BLaER1 treated with 17β-estradiol and CSF1 and Interleukin-3, amounts not matched to agents 10 nM and 100 nM (cell line): Measurements from ENCODE around the gene TBRG4.

ENCODE experiments used
- H3K27ac ChIP-seq, 11 experiments: shearing (Covaris generic); formaldehyde crosslinking; 2 replicates each; pipeline ENCODE4 v1.8.1; 2022
- H3K27me3 ChIP-seq, 11 experiments: shearing (Covaris generic); formaldehyde crosslinking; 2 replicates each; pipeline ENCODE4 v1.8.1; 2022
- H3K36me3 ChIP-seq, 11 experiments: shearing (Covaris generic); formaldehyde crosslinking; 2 replicates each; pipeline ENCODE4 v1.8.1; 2022
- H3K4me1 ChIP-seq, 10 experiments: shearing (Covaris generic); formaldehyde crosslinking; 2 replicates each; pipeline ENCODE4 v1.8.1; 2022
- H3K4me2 ChIP-seq, 11 experiments: shearing (Covaris generic); formaldehyde crosslinking; 2 replicates each; pipeline ENCODE4 v1.8.1; 2022
- H3K4me3 ChIP-seq, 10 experiments: shearing (Covaris generic); formaldehyde crosslinking; 2 replicates each; pipeline ENCODE4 v1.8.1; 2022
- H3K9ac ChIP-seq, 11 experiments: shearing (Covaris generic); formaldehyde crosslinking; 2 replicates each; pipeline ENCODE4 v1.8.1; 2022
- H3K9me3 ChIP-seq, 11 experiments: shearing (Covaris generic); formaldehyde crosslinking; replicated peaks in 1 of 11; 2 replicates each; pipeline ENCODE4 v1.8.1; 2022
- H4K20me1 ChIP-seq, 11 experiments: shearing (Covaris generic); formaldehyde crosslinking; 2 replicates each; pipeline ENCODE4 v1.8.1; 2022
- Cebpa-rat ChIP-seq, 11 experiments: shearing (Covaris generic); IDR thresholded peaks; 2 replicates each; pipeline ENCODE4 v1.8.1; 2022

The TBRG4 gene

GRCh38 chr7:45067582-45067981 is 43.9 kb downstream of the TBRG4 start:
- Histone ChIP-seq H3K27ac (no peak overlapping the region), H3K4me1 (peaks cover 0 to 35% (median 15%) of the 10 kb centered on the region in 10 experiments; a peak in 14 of 20 replicates), H3K4me3 (no peak overlapping the region), H3K9ac (no peak overlapping the region), H3K36me3 (peaks cover 92 to 100% (median 99%) of the 10 kb centered on the region in 11 experiments), H3K27me3 (no peaks in the 10 kb centered on the region), H3K9me3 (no peaks in the 10 kb centered on the region), H4K20me1 (peaks cover 9 to 100% (median 83%) of the 10 kb centered on the region in 11 experiments; a peak in 18 of 22 replicates), H3K4me2 (no peak overlapping the region)
- no peak for TF ChIP-seq Cebpa-rat (IDR thresholded peaks at IDR 0.05)

DNA sequence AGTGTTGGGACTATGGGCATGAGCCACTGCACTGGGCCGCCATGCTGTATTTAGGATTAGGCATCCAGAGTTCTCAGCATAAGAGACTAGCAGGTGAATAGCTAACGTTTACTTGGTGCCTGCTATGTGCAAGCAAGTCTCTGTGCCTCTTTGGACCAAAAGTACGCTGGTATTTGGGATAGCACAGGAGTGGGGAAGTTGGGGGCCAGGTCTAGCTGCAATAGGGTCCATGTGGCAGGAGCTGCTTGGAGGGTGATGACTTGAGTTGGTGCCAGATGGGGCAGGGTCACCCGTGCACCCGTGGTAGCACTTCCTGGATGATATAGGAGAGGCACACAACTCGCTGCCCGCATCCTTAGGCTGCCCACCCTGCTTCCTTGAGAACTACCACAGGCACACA is 45.1 kb downstream of the TBRG4 start:
- Histone ChIP-seq H3K27ac (no peak overlapping the region), H3K36me3 (peaks cover 83 to 100% (median 98%) of the 10 kb centered on the region in 11 experiments), H3K4me3 (no peak overlapping the region), H3K27me3 (no peaks in the 10 kb centered on the region), H3K4me1 (peaks cover 0 to 38% (median 15%) of the 10 kb centered on the region in 10 experiments; a peak in 14 of 20 replicates), H3K9ac (no peak overlapping the region), H3K9me3 (no peaks in the 10 kb centered on the region), H4K20me1 (peaks cover 10 to 100% (median 82%) of the 10 kb centered on the region in 11 experiments; a peak in 19 of 22 replicates), H3K4me2 (no peak overlapping the region)
- TF ChIP-seq Cebpa-rat (IDR thresholded peaks at IDR 0.05): no peak

DNA sequence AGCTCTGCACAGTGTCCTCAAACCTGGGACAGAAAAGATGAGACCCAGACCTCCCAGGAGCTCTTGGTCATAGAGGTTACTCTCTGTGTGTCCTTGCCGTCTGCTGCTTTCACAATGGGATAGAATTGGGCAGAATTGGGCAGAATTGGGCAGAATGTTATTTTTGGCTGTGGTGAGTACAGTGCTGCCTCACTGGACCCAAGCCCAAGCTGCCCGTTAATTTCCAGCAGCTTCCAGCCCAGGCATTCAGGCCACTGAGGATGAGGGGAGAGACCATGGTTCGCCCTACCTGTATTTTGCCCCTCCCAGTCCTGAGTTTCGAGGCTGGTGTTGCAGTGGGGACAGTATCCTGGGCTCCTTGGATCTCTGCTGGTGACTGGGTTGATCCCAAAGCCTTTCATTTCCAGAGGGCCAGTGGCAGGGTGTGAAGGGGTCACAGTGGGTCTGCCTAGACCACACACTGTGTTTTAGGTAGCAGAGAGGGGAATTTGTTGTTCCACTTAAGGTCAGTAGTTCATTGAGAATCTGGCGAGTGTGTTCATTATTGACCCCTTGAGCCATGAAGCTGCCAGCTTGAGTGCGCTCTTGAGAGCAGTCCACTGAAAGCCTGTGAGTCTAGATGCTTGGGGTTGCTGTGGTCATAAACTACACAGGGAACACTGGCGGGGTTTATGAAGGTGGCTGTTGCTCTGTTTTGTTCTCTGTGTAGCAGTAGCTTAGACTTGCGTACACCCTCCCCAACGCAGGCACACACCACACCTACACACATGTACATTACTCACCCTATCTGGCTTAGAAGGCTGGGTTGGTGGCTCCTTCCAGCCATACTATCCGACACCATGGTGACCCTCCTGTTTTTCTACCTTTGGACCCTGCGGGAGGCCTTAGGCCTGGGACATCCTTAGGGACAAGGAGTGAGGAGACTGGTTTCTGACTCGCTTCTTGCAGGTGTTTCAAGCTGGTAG is 46.2 kb downstream of the TBRG4 start:
- Histone ChIP-seq H3K27me3 (no peaks in the 10 kb centered on the region), H3K9ac (no peak overlapping the region), H3K4me3 (no peak overlapping the region), H3K4me1 (peaks cover 0 to 34% (median 13%) of the 10 kb centered on the region in 10 experiments; a peak in 13 of 20 replicates), H4K20me1 (peaks cover 21 to 100% (median 90%) of the 10 kb centered on the region in 11 experiments; a peak in 20 of 22 replicates), H3K36me3 (peaks cover 76 to 100% (median 93%) of the 10 kb centered on the region in 11 experiments), H3K27ac (no peak overlapping the region; a peak in 1 of 22 replicates), H3K4me2 (no peak overlapping the region), H3K9me3 (no peaks in the 10 kb centered on the region)
- no peak for TF ChIP-seq Cebpa-rat (IDR thresholded peaks at IDR 0.05)

- TF ChIP-seq Cebpa-rat (IDR thresholded peaks at IDR 0.05): no peak
- H3K27me3 ChIP-seq: no peaks in the 10 kb centered on the region
These were observed 47.3 kb downstream of the TBRG4 start for GRCh38 chr7:45064047-45064725.

DNA sequence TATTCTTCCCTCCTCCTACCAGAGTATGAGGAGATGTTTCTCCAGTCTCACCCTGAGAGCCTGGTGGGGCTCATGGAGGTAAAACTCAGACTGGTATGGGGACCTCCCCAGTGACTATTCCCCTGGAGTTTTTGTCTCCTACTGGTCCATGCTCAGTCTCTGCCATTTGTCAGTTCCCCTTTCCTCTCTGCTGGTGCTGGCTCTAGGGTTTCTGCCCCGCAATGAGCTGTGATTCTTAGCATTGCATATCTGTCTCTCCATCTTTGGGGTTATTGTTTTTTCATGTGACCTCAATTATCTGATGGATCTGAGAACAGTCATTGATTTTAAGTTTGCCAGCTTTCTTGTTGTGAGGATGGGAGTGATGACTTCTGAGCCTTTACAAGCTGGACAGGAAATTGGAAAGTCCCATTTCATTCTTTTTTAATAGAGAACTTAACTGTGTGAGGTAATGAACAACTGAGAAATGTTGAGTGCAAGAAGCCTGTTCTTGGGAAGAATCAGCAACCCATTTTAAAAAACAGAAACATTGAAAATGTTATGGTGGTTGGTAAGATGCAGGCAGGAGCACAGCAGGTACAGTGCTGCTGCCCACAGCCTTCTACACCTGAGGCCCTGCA is 49.6 kb downstream of the TBRG4 start:
- peaks cover 57 to 92% (median 70%) of the 10 kb centered on the region in 11 experiments for H3K36me3 ChIP-seq
- no peak overlapping the region for H3K4me3 ChIP-seq
- H3K4me1 ChIP-seq: peaks cover 0 to 42% (median 10%) of the 10 kb centered on the region in 10 experiments; a peak in 13 of 20 replicates
- 0 out of 22 replicates have a peak overlapping the region, but pooled peaks of 1 of the 11 experiments have one; percentile 26 for H3K27ac ChIP-seq
- no peaks in the 10 kb centered on the region for H3K9me3 ChIP-seq
- peaks cover 16 to 99% (median 89%) of the 10 kb centered on the region in 11 experiments; a peak in 19 of 22 replicates for H4K20me1 ChIP-seq
- H3K27me3 ChIP-seq: no peaks in the 10 kb centered on the region
- H3K9ac ChIP-seq: no peak overlapping the region
- H3K4me2 ChIP-seq: peak overlapping the region in 2 of 11 experiments; percentile 9 to 29; a peak in 3 of 22 replicates
- no peak for TF ChIP-seq Cebpa-rat (IDR thresholded peaks at IDR 0.05)

More at GRCh38 chr7:45064047-45064725, 47.3 kb downstream of the TBRG4 start:
- H4K20me1 ChIP-seq: peaks cover 21 to 100% (median 91%) of the 10 kb centered on the region in 11 experiments; a peak in 20 of 22 replicates
- peaks cover 0 to 34% (median 13%) of the 10 kb centered on the region in 10 experiments; a peak in 13 of 20 replicates for H3K4me1 ChIP-seq
- H3K4me3 ChIP-seq: no peak overlapping the region
- H3K4me2 ChIP-seq: peak overlapping the region in 1 of 11 experiments; percentile 65; a peak in 1 of 22 replicates
- no peak overlapping the region for H3K9ac ChIP-seq
- no peaks in the 10 kb centered on the region for H3K9me3 ChIP-seq
- H3K27ac ChIP-seq: no peak overlapping the region
- H3K36me3 ChIP-seq: peaks cover 71 to 97% (median 86%) of the 10 kb centered on the region in 11 experiments

DNA sequence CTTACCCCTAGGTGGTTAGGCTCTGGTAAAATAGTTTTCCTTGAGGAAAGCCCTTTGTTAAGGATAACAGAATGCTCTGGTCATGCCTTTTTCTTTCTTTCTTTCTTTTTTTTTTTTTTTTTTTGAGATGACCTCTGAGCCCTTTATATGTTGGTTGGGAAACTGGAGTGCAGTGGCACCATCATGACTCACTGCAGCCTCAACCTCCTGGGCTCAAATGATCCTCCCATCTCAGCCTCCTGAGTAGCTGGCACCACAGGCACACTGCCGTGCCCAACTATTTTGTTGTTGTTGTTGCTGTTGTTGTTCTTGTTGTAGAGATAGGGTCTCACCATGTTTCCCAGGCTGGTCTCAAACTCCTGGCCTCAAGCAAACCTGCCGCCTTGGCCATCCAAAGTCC is 50.1 kb downstream of the TBRG4 start:
- TF ChIP-seq Cebpa-rat (IDR thresholded peaks at IDR 0.05): no peak
- peaks cover 58 to 92% (median 69%) of the 10 kb centered on the region in 11 experiments for H3K36me3 ChIP-seq
- no peaks in the 10 kb centered on the region for H3K9me3 ChIP-seq
- no peak overlapping the region for H3K4me3 ChIP-seq
- H3K4me1 ChIP-seq: peaks cover 0 to 43% (median 10%) of the 10 kb centered on the region in 10 experiments; a peak in 13 of 20 replicates
- H3K27ac ChIP-seq: 0 out of 22 replicates have a peak overlapping the region, but pooled peaks of 1 of the 11 experiments have one; percentile 26
- H3K9ac ChIP-seq: no peak overlapping the region
- H4K20me1 ChIP-seq: peaks cover 16 to 99% (median 85%) of the 10 kb centered on the region in 11 experiments; a peak in 19 of 22 replicates
- H3K27me3 ChIP-seq: no peaks in the 10 kb centered on the region
- peak overlapping the region in 2 of 11 experiments; percentile 9 to 29; a peak in 2 of 22 replicates for H3K4me2 ChIP-seq

DNA sequence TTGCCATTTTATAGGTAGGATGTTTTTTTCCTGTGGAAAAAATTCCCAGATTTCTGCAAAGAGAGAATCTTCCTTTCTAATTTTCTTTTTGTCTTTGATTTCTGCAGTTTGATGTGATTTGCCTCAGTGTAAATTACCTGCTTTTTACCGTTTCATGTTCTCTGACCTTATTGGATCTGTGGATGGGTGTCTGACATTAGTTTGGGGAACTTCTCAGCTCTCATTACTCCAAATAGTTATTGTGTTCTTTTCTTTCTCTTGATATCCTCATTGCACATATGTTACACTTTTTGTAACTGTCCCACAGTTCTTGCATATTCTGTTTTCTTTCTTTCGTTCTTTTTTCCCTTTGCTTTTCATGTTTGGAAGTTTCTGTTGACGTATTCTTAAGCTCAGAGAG is 51.2 kb downstream of the TBRG4 start:
- peaks cover 16 to 99% (median 74%) of the 10 kb centered on the region in 11 experiments; a peak in 19 of 22 replicates for H4K20me1 ChIP-seq
- peaks cover 48 to 90% (median 69%) of the 10 kb centered on the region in 11 experiments for H3K36me3 ChIP-seq
- no peak overlapping the region for H3K4me3 ChIP-seq
- H3K27ac ChIP-seq: no peak overlapping the region
- H3K4me2 ChIP-seq: no peak overlapping the region
- peaks cover 0 to 43% (median 10%) of the 10 kb centered on the region in 10 experiments; a peak in 11 of 20 replicates for H3K4me1 ChIP-seq
- H3K9me3 ChIP-seq: peaks cover 0 to 10% (median 0%) of the 10 kb centered on the region in 11 experiments; a peak in 3 of 22 replicates
- H3K27me3 ChIP-seq: no peaks in the 10 kb centered on the region
- H3K9ac ChIP-seq: no peak overlapping the region
- no peak for TF ChIP-seq Cebpa-rat (IDR thresholded peaks at IDR 0.05)

GRCh38 chr7:45057878-45058277 is 53.6 kb downstream of the TBRG4 start:
- no peak overlapping the region for H3K27ac ChIP-seq
- H3K9ac ChIP-seq: no peak overlapping the region
- H3K4me1 ChIP-seq: peaks cover 0 to 31% (median 9%) of the 10 kb centered on the region in 10 experiments; a peak in 15 of 20 replicates
- H3K9me3 ChIP-seq: peaks cover 0 to 26% (median 7%) of the 10 kb centered on the region in 11 experiments; a peak in 12 of 22 replicates
- H3K4me3 ChIP-seq: no peak overlapping the region
- peak overlapping the region in 1 of 11 experiments; percentile 0; a peak in 1 of 22 replicates for H3K4me2 ChIP-seq
- TF ChIP-seq Cebpa-rat (IDR thresholded peaks at IDR 0.05): no peak
- peaks cover 45 to 89% (median 69%) of the 10 kb centered on the region in 11 experiments for H3K36me3 ChIP-seq
- H4K20me1 ChIP-seq: peaks cover 18 to 99% (median 64%) of the 10 kb centered on the region in 11 experiments; a peak in 21 of 22 replicates
- no peaks in the 10 kb centered on the region for H3K27me3 ChIP-seq
